Smooth muscle cell (in vitro differentiated cells): Measurements from ENCODE around the gene PRR30. TPM values are rescaled to one million over a fixed set of nuclear protein-coding genes. Genes with fewer than 3 reads are reported as not detected.

Source experiments
- DNase-seq: peaks from one replicate; lab custom pipeline; 2025; ENCODE audit not compliant: unreplicated experiment; lab: John Stamatoyannopoulos, UW
- H2AFZ ChIP-seq: fragments of 200-600 bp; sonication (generic); 2 replicates; pipeline ENCODE4 v1.6.0; 2016; ENCODE audit warnings: antibody characterized with exemption, low read depth, mild to moderate bottlenecking
- H3F3A ChIP-seq: fragments of 200-600 bp; sonication (generic); 2 replicates; pipeline ENCODE4 v1.6.0; 2017; ENCODE audit warnings: antibody characterized with exemption, low read depth
- H3K27ac ChIP-seq: fragments of 200-600 bp; sonication (generic); 2 replicates; pipeline ENCODE4 v1.5.1; 2016; ENCODE audit warnings: low read depth, mild to moderate bottlenecking
- H3K27me3 ChIP-seq: fragments of 200-600 bp; sonication (generic); 2 replicates; pipeline ENCODE4 v1.6.1; 2016; ENCODE audit warnings: low read depth, mild to moderate bottlenecking
- H3K36me3 ChIP-seq: fragments of 200-600 bp; sonication (generic); 2 replicates; pipeline ENCODE4 v1.5.1; 2016; ENCODE audit warnings: low read depth
- H3K4me1 ChIP-seq: fragments of 200-600 bp; sonication (generic); 2 replicates; pipeline ENCODE4 v1.5.1; 2016; ENCODE audit warnings: low read depth
- H3K4me2 ChIP-seq: fragments of 200-600 bp; sonication (generic); 2 replicates; pipeline ENCODE4 v1.6.0; 2016; ENCODE audit warnings: mild to moderate bottlenecking
- H3K4me3 ChIP-seq: fragments of 200-600 bp; sonication (generic); 2 replicates; pipeline ENCODE4 v1.5.1; 2016; ENCODE audit warnings: mild to moderate bottlenecking
- H3K79me2 ChIP-seq: fragments of 200-600 bp; sonication (generic); 2 replicates; pipeline ENCODE4 v1.6.0; 2016; ENCODE audit warnings: low read depth, mild to moderate bottlenecking
- H3K9ac ChIP-seq: fragments of 200-600 bp; sonication (generic); 2 replicates; pipeline ENCODE4 v1.6.0; 2016; ENCODE audit warnings: low read depth
- H3K9me3 ChIP-seq: fragments of 200-600 bp; sonication (generic); replicated peaks from 2 replicates; pipeline ENCODE4 v1.5.1; 2016; ENCODE audit warnings: low read depth
- H4K20me1 ChIP-seq: fragments of 200-600 bp; sonication (generic); 2 replicates; pipeline ENCODE4 v1.6.0; 2016; ENCODE audit warnings: low read depth
- CTCF ChIP-seq: fragments of 200-600 bp; sonication (generic); IDR thresholded peaks from 2 replicates; pipeline ENCODE4 v1.5.1; 2017; ENCODE audit warnings: borderline replicate concordance, mild to moderate bottlenecking, antibody characterized with exemption; ENCODE audit not compliant: insufficient read depth, poor library complexity, severe bottlenecking
- WGBS: methylation state at CpG from one replicate; pipeline ENCODE4 v1.1.7; 2016; ENCODE audit warnings: low lambda C conversion rate; 5-methylcytosine and 5-hydroxymethylcytosine counted together
- polyA plus RNA-seq: library from polyadenylated mRNA; unstranded; fragments of >200 nt; fragmentation: Nextera tagmentation; extraction: Ambion mirVana; gene quantifications from 2 replicates; pipeline ENCODE4 v1.2.1, GENCODE V29; 2016
- total RNA-seq: library from RNA; depleted of rRNA; stranded (reverse); fragments of >200 nt; gene quantifications from 2 replicates; pipeline ENCODE4 v1.2.3, GENCODE V29; 2014

Gene PRR30
- total and polyA plus RNA-seq, 2 experiments from 2014 or later, result not detected

DNA sequence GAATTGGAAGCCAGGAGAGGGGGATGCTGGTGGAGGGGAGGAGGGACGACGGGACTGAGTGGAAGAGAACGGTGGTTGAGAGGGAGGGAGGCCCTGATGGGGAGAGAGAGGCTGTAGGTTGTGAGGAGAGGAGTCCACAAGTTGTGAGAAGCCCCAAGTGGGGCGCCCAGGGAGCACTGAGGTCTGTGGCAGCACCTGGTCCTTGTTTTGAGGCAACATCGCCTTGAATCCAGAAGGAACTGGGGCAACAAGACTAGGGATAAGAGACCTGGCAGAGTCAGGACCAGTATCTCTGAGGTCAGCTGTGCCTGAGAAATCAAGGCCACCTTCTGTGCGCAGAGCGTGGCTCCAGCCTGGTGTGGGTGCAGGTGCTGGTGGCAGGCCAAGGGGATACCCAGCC, 1.1 kb downstream of the PRR30 start:
- no peaks in the 10 kb centered on the region for H3K36me3 ChIP-seq
- H3F3A ChIP-seq, result no peaks in the 10 kb centered on the region
- no peak for DNase-seq
- H3K9me3 ChIP-seq, result no peaks in the 10 kb centered on the region
- H3K27ac ChIP-seq, result no peak overlapping the region
- no peak overlapping the region for H3K9ac ChIP-seq
- TF ChIP-seq CTCF, result no peak
- no peak overlapping the region for H3K4me2 ChIP-seq
- peaks cover 10% of the 10 kb centered on the region for H3K79me2 ChIP-seq
- no peak overlapping the region for H3K4me3 ChIP-seq
- peaks cover 7% of the 10 kb centered on the region for H4K20me1 ChIP-seq
- no peak overlapping the region for H2AFZ ChIP-seq
- 91% methylated on average over 7 of the region's 7 CpGs for WGBS
- peaks cover 6% of the 10 kb centered on the region for H3K4me1 ChIP-seq
- H3K27me3 ChIP-seq, result peaks cover 3% of the 10 kb centered on the region

- H3F3A ChIP-seq, result no peaks in the 10 kb centered on the region
- no peaks in the 10 kb centered on the region for H3K27me3 ChIP-seq
- no peak overlapping the region for H3K27ac ChIP-seq
- peaks cover 6% of the 10 kb centered on the region for H3K4me1 ChIP-seq
- H4K20me1 ChIP-seq, result peaks cover 14% of the 10 kb centered on the region
- H3K4me2 ChIP-seq, result no peak overlapping the region
- H3K9ac ChIP-seq, result no peak overlapping the region
- H3K79me2 ChIP-seq, result peaks cover 17% of the 10 kb centered on the region
- no peaks in the 10 kb centered on the region for H3K36me3 ChIP-seq
- H2AFZ ChIP-seq, result no peak overlapping the region
- no peak for DNase-seq
- no peaks in the 10 kb centered on the region for H3K9me3 ChIP-seq
- H3K4me3 ChIP-seq, result no peak overlapping the region
- TF ChIP-seq CTCF, result no peak
- WGBS, result 95% methylated on average over 19 of the region's 21 CpGs
Measured at GRCh38 chr2:27137322-27137935, 1.8 kb downstream of the PRR30 start.

DNA sequence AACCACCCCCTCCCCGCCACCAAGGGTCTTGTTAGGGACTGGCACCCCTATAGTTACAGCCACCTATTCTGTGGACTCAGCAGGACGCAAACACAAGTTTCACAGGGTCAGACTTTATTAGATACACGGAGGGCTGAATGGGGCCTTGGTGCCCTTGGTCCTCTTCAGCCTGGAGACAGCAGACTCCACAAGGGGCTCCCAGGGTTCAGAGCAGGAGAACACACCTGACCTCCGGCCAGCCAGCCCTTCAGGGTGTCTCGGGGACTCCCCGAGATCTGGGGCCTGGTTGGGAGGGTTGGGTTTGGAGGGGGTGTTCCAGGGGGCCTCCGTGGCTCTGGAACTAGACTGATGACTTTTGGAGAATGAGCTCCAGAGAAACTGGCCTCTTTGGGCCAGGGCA, 2.5 kb downstream of the PRR30 start:
- Histone ChIP-seq H3F3A (peaks cover 3% of the 10 kb centered on the region), H3K9me3 (no peaks in the 10 kb centered on the region), H3K4me3 (no peak overlapping the region), H3K79me2 (peaks cover 17% of the 10 kb centered on the region), H3K27me3 (no peaks in the 10 kb centered on the region), H3K4me1 (peaks cover 6% of the 10 kb centered on the region), H3K36me3 (no peaks in the 10 kb centered on the region), H2AFZ (no peak overlapping the region), H3K9ac (no peak overlapping the region), H3K4me2 (no peak overlapping the region), H4K20me1 (peaks cover 18% of the 10 kb centered on the region), H3K27ac (no peak overlapping the region)
- 96% methylated on average over 7 of the region's 7 CpGs for WGBS
- no peak for DNase-seq
- no peak for TF ChIP-seq CTCF

GRCh38 chr2:27135478-27135955, 3.7 kb downstream of the PRR30 start:
- Histone ChIP-seq H2AFZ (no peak overlapping the region), H3K4me1 (peaks cover 6% of the 10 kb centered on the region), H3K9ac (no peak overlapping the region), H3K27ac (no peak overlapping the region), H3K4me2 (no peak overlapping the region), H3K36me3 (no peaks in the 10 kb centered on the region), H4K20me1 (peaks cover 18% of the 10 kb centered on the region), H3K27me3 (no peaks in the 10 kb centered on the region), H3F3A (peaks cover 4% of the 10 kb centered on the region), H3K9me3 (no peaks in the 10 kb centered on the region), H3K4me3 (no peak overlapping the region), H3K79me2 (peaks cover 17% of the 10 kb centered on the region)
- WGBS, result 96% methylated on average over 12 of the region's 12 CpGs
- TF ChIP-seq CTCF, result no peak
- DNase-seq, result no peak
